Spleen (tissue), 11 donors: ENCODE measurements around the gene MPND. TPM values are rescaled to one million over a fixed set of nuclear protein-coding genes. Genes with fewer than 3 reads are reported as not detected.

ENCODE experiments used
- DNase-seq: peaks from one replicate; pipeline ENCODE4 v3.0.0-alpha.2; 2020
- H3K27ac ChIP-seq, 8 donors: fragments of 200-600 bp; sonication (generic) in 7 of 8; 1 replicate in 4 of 8; 2 replicates in 4 of 8; pipeline versions ENCODE4 v1.5.0 to v1.8.0; 2016 to 2021; ENCODE audit warnings: inconsistent platforms in 4 of 8, mild to moderate bottlenecking in 4 of 8, moderate library complexity in 1 of 8
- H3K27me3 ChIP-seq, 7 donors: fragments of 200-600 bp; sonication (generic) in 6 of 7; replicated peaks in 1 of 7; 1 replicate in 4 of 7; 2 replicates in 3 of 7; pipeline versions ENCODE4 v1.5.0 to v1.8.0; 2016 to 2021; ENCODE audit warnings: inconsistent platforms in 3 of 7, mild to moderate bottlenecking in 1 of 7
- H3K36me3 ChIP-seq, 6 donors: fragments of 200-600 bp; sonication (generic) in 5 of 6; 1 replicate in 4 of 6; 2 replicates in 2 of 6; pipeline versions ENCODE4 v1.5.0 to v1.8.0; 2016 to 2021; ENCODE audit warnings: inconsistent platforms in 2 of 6
- H3K4me1 ChIP-seq, 6 donors: fragments of 200-600 bp; sonication (generic) in 5 of 6; 1 replicate in 3 of 6; 2 replicates in 3 of 6; pipeline versions ENCODE4 v1.5.0 to v1.8.0; 2016 to 2021; ENCODE audit warnings: inconsistent platforms in 3 of 6
- H3K4me3 ChIP-seq, 8 donors: fragments of 200-600 bp; sonication (generic) in 7 of 8; 1 replicate in 4 of 8; 2 replicates in 4 of 8; pipeline versions ENCODE4 v1.5.0 to v1.8.0; 2016 to 2021; ENCODE audit warnings: inconsistent platforms in 4 of 8, mild to moderate bottlenecking in 4 of 8, moderate library complexity in 2 of 8
- H3K9me3 ChIP-seq, 8 donors: fragments of 200-600 bp; sonication (generic) in 7 of 8; 1 replicate in 4 of 8; 2 replicates in 4 of 8; pipeline versions ENCODE4 v1.5.0 to v1.8.0; 2016 to 2021; ENCODE audit warnings: inconsistent platforms in 4 of 8
- POLR2A ChIP-seq, 3 donors: fragments of 450-650 bp; IDR thresholded peaks; one replicate each; pipeline ENCODE4 v1.5.1; 2017; ENCODE audit warnings: antibody characterized with exemption in 3 of 3, mild to moderate bottlenecking in 1 of 3
- POLR2AphosphoS5 ChIP-seq, 3 donors: sonication (generic); formaldehyde crosslinking; IDR thresholded peaks; one replicate each; pipeline ENCODE4 v1.5.1; 2017; ENCODE audit warnings: antibody characterized with exemption in 3 of 3
- WGBS, 5 donors: extraction: QIAGEN DNeasy Blood & Tissue Kit in 3 of 5; methylation state at CpG; one replicate each; pipeline versions ENCODE4 v1.1.5 to v1.1.7; 2013 to 2018; 5-methylcytosine and 5-hydroxymethylcytosine counted together
- intact Hi-C: fragments of 100-400 bp; cut with DNase I; formaldehyde crosslinking; loops from one replicate; pipeline ENCODE4 v1.15.0; 2023; ENCODE audit warnings: low total_unique reads
- polyA plus RNA-seq, 3 donors: library from polyadenylated mRNA; stranded (reverse); fragments of 200-250 nt; gene quantifications; one replicate each; pipeline ENCODE4 v1.2.1, GENCODE V29; 2013
- total RNA-seq, 7 donors: library from RNA; depleted of rRNA in 3 of 7; stranded (reverse); fragments of >200 nt in 3 of 7; fragmentation: NEBNext Ultra II Directional in 4 of 7; extraction: Animal tissue kit (Norgen Biotek cat#: 25700) in 4 of 7; gene quantifications; one replicate each; pipeline versions ENCODE4 v1.1.0 to v1.2.1, GENCODE V29; 2016 to 2021
- TF ChIP-seq, protein P1 (sequence below), 11 experiments: fragments of 200-600 bp in 7 of 11; fragments of 450-650 bp in 4 of 11; sonication (generic) in 4 of 11; IDR thresholded peaks in 8 of 11; conservative IDR thresholded peaks in 3 of 11; 1 replicate in 7 of 11; 2 replicates in 4 of 11; pipeline versions ENCODE4 v1.4.0 to v1.8.0; 2016 to 2021; ENCODE audit warnings: antibody characterized with exemption in 11 of 11, inconsistent platforms in 4 of 11, mild to moderate bottlenecking in 1 of 11
- donor health status: healthy with polysubstance abuse.
- donor health status: DM: no; HTN: no; CAD: no; lungs with moderate emphysema.
- donor health status: DM: no; HTN: no; CAD: no.
- donor health status: Bipolar disorder and iron deficiency.
- donor health status: healthy.
- donor health status: DM: no; HTN: no; CAD: no.
- donor health status: DM: yes; HTN: yes; CAD: no.

Gene MPND
- total and polyA plus RNA-seq, 10 donors: 6.4 to 24.2 (median 16.0) TPM

DNA sequence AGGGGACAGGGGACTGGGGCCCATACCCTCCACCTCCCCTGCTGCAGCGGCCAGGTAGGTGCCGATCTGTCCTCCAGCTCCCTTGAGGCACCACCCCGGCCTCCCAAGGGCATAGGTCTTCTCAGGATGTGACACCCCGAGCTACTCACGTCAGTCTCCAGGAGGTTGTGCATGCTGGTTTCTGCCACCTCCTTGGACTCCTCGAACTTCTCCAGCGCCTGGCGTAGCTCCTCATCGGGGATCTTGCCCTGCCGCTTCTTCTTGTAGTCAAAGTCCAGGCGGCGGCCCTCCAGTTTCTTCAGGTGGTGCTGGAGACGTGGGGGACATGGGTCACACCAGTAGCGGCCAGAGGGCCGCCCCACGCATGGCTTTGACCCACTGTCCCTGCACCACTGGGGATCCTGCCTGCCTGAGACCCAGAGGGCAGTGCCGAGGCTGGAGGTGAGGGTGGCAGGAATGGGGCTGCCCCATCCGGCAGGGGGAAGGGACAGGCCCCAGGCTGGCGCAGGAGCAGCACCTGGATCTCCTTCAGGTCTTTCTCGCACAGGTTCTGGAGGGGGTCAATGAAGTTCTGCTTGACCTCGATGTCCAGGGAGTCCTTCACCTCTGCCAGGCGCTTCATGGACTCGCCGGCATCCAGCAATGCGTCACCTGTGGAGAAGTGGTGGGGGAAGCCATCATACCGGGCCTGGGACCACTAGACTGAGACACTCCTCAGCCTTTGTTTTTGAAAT is 20.4 kb downstream of the MPND start:
- DNase-seq: peak; percentile 74
- WGBS, 5 donors: 91 to 96% (median 92%) methylated on average over 16 to 26 of the region's 26 CpGs
- H3K27me3 ChIP-seq: no peaks in the 10 kb centered on the region
- intact Hi-C loops: no loop called here
- TF ChIP-seq POLR2A (IDR thresholded peaks at IDR 0.05): no peak
- peak in 2 of 3 donors; percentile 12 to 13 for TF ChIP-seq POLR2AphosphoS5 (IDR thresholded peaks at IDR 0.05)
- TF ChIP-seq, protein P1, sequence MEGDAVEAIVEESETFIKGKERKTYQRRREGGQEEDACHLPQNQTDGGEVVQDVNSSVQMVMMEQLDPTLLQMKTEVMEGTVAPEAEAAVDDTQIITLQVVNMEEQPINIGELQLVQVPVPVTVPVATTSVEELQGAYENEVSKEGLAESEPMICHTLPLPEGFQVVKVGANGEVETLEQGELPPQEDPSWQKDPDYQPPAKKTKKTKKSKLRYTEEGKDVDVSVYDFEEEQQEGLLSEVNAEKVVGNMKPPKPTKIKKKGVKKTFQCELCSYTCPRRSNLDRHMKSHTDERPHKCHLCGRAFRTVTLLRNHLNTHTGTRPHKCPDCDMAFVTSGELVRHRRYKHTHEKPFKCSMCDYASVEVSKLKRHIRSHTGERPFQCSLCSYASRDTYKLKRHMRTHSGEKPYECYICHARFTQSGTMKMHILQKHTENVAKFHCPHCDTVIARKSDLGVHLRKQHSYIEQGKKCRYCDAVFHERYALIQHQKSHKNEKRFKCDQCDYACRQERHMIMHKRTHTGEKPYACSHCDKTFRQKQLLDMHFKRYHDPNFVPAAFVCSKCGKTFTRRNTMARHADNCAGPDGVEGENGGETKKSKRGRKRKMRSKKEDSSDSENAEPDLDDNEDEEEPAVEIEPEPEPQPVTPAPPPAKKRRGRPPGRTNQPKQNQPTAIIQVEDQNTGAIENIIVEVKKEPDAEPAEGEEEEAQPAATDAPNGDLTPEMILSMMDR (IDR thresholded peaks at IDR 0.05 in 8 of 11, conservative IDR thresholded peaks at IDR 0.05 in 3 of 11): no peak
- peaks cover 11 to 30% (median 13%) of the 10 kb centered on the region in 6 donors for H3K4me1 ChIP-seq
- H3K36me3 ChIP-seq: peaks cover 4 to 95% (median 81%) of the 10 kb centered on the region in 6 donors
- no peak overlapping the region for H3K27ac ChIP-seq
- no peaks in the 10 kb centered on the region for H3K9me3 ChIP-seq
- no peak overlapping the region for H3K4me3 ChIP-seq

DNA sequence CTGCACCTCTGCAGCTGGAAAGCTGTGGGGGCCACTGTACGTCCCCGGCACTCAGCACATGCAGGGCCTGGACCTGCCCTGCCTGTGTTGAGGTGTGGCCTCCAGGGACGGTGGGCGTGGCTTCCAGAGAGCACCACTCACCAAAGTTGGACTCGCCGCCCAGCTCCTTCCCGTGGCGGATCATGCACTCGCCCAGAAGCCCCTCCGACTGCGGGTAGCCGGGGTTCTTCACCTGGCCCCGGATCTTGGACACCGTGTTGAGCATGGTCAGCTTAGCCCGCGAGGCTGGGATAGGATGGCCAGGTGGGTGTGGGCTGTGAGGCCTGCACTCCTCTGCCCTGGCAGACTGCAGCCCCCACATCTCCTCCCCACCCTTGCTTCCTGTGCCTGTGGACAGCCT is 22.0 kb downstream of the MPND start:
- Histone ChIP-seq H3K4me1 (peaks cover 27 to 46% (median 29%) of the 10 kb centered on the region in 6 donors), H3K4me3 (no peak overlapping the region), H3K9me3 (no peaks in the 10 kb centered on the region), H3K27me3 (no peaks in the 10 kb centered on the region), H3K36me3 (peaks cover 4 to 79% (median 65%) of the 10 kb centered on the region in 6 donors), H3K27ac (peak overlapping the region in 1 of 8 donors; percentile 17)
- peak; percentile 73 for DNase-seq
- intact Hi-C loops: no loop called here
- peak; percentile 3 to 65 (median 37) for TF ChIP-seq POLR2AphosphoS5 (IDR thresholded peaks at IDR 0.05)
- TF ChIP-seq POLR2A (IDR thresholded peaks at IDR 0.05): no peak
- 88 to 96% (median 93%) methylated on average over 8 to 16 of the region's 16 CpGs for WGBS, 5 donors

DNA sequence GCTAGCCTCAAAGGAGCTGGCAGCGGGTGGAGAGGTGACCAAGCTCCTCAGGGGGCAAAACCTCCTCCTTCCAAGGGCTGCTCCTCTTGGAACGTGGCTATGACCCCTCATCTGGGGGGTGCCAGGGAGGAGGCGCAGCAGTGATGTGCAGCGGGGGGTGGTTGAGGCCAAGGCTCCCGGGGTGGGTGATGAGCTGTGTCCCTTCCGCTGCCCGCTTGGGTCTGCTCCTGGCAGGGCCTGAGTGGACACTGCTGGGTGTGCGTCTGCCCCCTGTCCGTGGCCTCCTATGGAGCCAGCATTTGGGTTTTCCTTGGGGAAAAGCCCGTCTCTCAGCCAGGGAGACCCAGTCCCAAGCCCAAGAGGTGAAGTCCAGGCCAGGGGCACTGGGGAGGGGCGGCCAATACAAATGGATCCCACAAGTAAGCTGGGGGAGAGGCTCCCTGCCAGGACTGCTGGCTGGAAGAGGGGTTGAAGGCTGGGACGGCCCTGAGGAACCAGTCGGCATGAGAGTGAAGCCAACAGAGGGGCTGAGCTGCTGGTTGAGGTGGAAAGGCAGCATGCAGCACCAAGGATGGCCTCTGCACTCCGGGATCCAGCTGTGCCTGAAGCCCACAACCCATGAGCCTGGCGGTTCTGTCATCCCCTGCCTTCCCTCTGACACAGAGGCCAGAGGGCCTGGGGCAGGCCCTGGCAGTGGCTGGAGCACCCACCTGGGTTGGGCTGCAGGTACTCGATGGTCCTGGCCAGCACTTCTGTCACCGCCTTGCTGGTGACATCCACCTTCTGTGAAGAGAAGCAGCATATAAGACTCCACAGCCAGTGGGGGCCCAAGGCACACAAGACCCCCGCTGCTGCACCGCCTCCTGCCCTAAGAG is 22.7 kb downstream of the MPND start:
- Histone ChIP-seq H3K36me3 (peaks cover 4 to 74% (median 58%) of the 10 kb centered on the region in 6 donors), H3K27ac (peak overlapping the region in 3 of 8 donors; percentile 1 to 92 (median 87)), H3K4me3 (no peak overlapping the region), H3K9me3 (no peaks in the 10 kb centered on the region), H3K4me1 (peaks cover 34 to 49% (median 36%) of the 10 kb centered on the region in 6 donors), H3K27me3 (no peaks in the 10 kb centered on the region)
- intact Hi-C loops: no loop called here
- peak; percentile 71 for DNase-seq
- peak in 1 of 3 donors; percentile 6 for TF ChIP-seq POLR2AphosphoS5 (IDR thresholded peaks at IDR 0.05)
- TF ChIP-seq, protein P1 (IDR thresholded peaks at IDR 0.05 in 8 of 11, conservative IDR thresholded peaks at IDR 0.05 in 3 of 11): no peak
- 89 to 97% (median 95%) methylated on average over 12 to 19 of the region's 19 CpGs for WGBS, 5 donors

DNA sequence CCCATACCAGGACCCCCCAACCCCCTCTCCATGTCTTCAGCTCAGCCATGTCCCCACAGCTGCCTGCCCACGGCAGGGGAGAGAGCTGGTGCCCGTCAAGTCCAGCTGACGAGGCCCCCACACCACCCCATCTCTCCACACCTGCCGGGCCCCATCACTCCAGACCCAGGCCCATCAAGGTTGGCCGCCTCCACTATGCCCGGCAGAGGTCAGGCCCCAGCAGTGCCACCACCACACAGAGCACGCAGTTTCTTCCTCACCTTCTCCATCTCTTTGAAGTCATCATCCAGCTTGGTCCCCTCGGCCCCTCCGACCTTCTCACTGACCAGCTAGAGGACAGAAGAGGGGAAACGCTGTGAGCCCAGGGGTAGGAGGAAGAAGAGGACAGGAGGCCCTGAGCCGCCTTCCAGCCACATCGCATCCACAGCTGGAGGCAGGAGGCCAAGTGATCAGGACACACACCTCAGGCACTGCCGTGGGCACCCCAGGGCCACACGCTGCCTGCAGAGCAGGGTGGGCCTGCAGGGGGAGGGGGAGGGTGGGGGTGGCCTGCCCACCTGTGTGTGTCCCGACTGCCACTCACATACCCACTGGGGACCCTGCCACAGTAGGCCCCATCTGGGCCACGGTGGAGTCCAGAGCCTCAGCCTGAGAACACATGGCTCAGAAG is 23.4 kb downstream of the MPND start:
- Histone ChIP-seq H3K4me1 (peaks cover 42 to 55% (median 44%) of the 10 kb centered on the region in 6 donors), H3K27me3 (no peaks in the 10 kb centered on the region), H3K4me3 (no peak overlapping the region), H3K36me3 (peaks cover 4 to 74% (median 50%) of the 10 kb centered on the region in 6 donors), H3K9me3 (no peaks in the 10 kb centered on the region), H3K27ac (peak overlapping the region in 4 of 8 donors; percentile 85 to 92 (median 88))
- WGBS, 5 donors: 91 to 95% (median 93%) methylated on average over 15 to 16 of the region's 16 CpGs
- intact Hi-C loops: no loop called here
- TF ChIP-seq POLR2AphosphoS5 (IDR thresholded peaks at IDR 0.05) (peak in 2 of 3 donors; percentile 5 to 50), POLR2A (IDR thresholded peaks at IDR 0.05) (no peak)
- peak; percentile 63 for DNase-seq
